ENCODE data around the gene TCF3. TPM values are rescaled to one million over a fixed set of nuclear protein-coding genes. Genes with fewer than 3 reads are reported as not detected.

TCF3 gene
- total RNA-seq, 1 donor = 55.0 TPM

- Histone ChIP-seq H3K79me2 (ENCODE audit: insufficient read depth, low read length) (no peaks in the 10 kb centered on the region), H4K20me1 (ENCODE audit: insufficient read depth, low read length) (no peaks in the 10 kb centered on the region), H3K9me3 (ENCODE audit: low read depth, low read length) (no peaks in the 10 kb centered on the region), H3K27ac (ENCODE audit: low read depth, low read length) (no peak overlapping the region), H3K27me3 (ENCODE audit: insufficient read depth, low read length) (no peaks in the 10 kb centered on the region), H3K4me3 (ENCODE audit: insufficient read depth, low read length) (no peak overlapping the region), H3K4me1 (ENCODE audit: insufficient read depth, low read length) (peaks cover 8% of the 10 kb centered on the region), H3K36me3 (ENCODE audit: insufficient read depth, low read length) (no peaks in the 10 kb centered on the region), H3K4me2 (ENCODE audit: insufficient read depth, low read length) (no peak overlapping the region), H2AFZ (ENCODE audit: low read length) (no peak overlapping the region)
- DNase-seq (ENCODE audit: insufficient read length, low spot score, missing footprints) = no peak
- TF ChIP-seq CTCF (IDR thresholded peaks at IDR 0.05; ENCODE audit: extremely low read depth, low read depth, low read length) = no peak
Measured at GRCh38 chr19:1656988-1657536, 4.6 kb upstream of the TCF3 start.

GRCh38 chr19:1655987-1656608 is 3.7 kb upstream of the TCF3 start:
- no peak for TF ChIP-seq CTCF (IDR thresholded peaks at IDR 0.05; ENCODE audit: extremely low read depth, low read depth, low read length)
- Histone ChIP-seq H3K4me1 (ENCODE audit: insufficient read depth, low read length) (peaks cover 11% of the 10 kb centered on the region), H3K27ac (ENCODE audit: low read depth, low read length) (no peak overlapping the region), H4K20me1 (ENCODE audit: insufficient read depth, low read length) (no peaks in the 10 kb centered on the region), H3K4me3 (ENCODE audit: insufficient read depth, low read length) (no peak overlapping the region), H3K79me2 (ENCODE audit: insufficient read depth, low read length) (peaks cover 5% of the 10 kb centered on the region), H3K4me2 (ENCODE audit: insufficient read depth, low read length) (no peak overlapping the region), H3K36me3 (ENCODE audit: insufficient read depth, low read length) (no peaks in the 10 kb centered on the region), H3K27me3 (ENCODE audit: insufficient read depth, low read length) (no peaks in the 10 kb centered on the region), H3K9me3 (ENCODE audit: low read depth, low read length) (no peaks in the 10 kb centered on the region), H2AFZ (ENCODE audit: low read length) (no peak overlapping the region)
- DNase-seq (ENCODE audit: insufficient read length, low spot score, missing footprints) = no peak

GRCh38 chr19:1655131-1655981 is 2.9 kb upstream of the TCF3 start:
- H3K27me3 ChIP-seq (ENCODE audit: insufficient read depth, low read length) = no peaks in the 10 kb centered on the region
- H3K79me2 ChIP-seq (ENCODE audit: insufficient read depth, low read length) = peaks cover 12% of the 10 kb centered on the region
- H3K36me3 ChIP-seq (ENCODE audit: insufficient read depth, low read length) = no peaks in the 10 kb centered on the region
- no peak for TF ChIP-seq CTCF (IDR thresholded peaks at IDR 0.05; ENCODE audit: extremely low read depth, low read depth, low read length)
- no peak overlapping the region for H3K4me2 ChIP-seq (ENCODE audit: insufficient read depth, low read length)
- no peak overlapping the region for H2AFZ ChIP-seq (ENCODE audit: low read length)
- H3K27ac ChIP-seq (ENCODE audit: low read depth, low read length) = no peak overlapping the region
- peaks cover 7% of the 10 kb centered on the region for H4K20me1 ChIP-seq (ENCODE audit: insufficient read depth, low read length)
- H3K9me3 ChIP-seq (ENCODE audit: low read depth, low read length) = no peaks in the 10 kb centered on the region
- DNase-seq (ENCODE audit: insufficient read length, low spot score, missing footprints) = no peak
- H3K4me3 ChIP-seq (ENCODE audit: insufficient read depth, low read length) = no peak overlapping the region
- H3K4me1 ChIP-seq (ENCODE audit: insufficient read depth, low read length) = peaks cover 18% of the 10 kb centered on the region

Data from osteoblast (primary cell).